Esophagus muscularis mucosa (tissue), 4 donors: ENCODE data around the gene COL4A6. TPM values are rescaled to one million over a fixed set of nuclear protein-coding genes. Genes with fewer than 3 reads are reported as not detected.
A peak's percentile ranks its signal among the peaks of the same experiment; 100 is the strongest.

ENCODE experiments used
- DNase-seq: peaks from one replicate; pipeline ENCODE4 v3.0.0-alpha.2; 2017; ENCODE audit errors: extremely low spot score
- H3K27ac ChIP-seq, 4 donors: fragments of 200-600 bp; sonication (generic); replicated peaks in 1 of 4; 1 replicate in 3 of 4; 2 replicates in 1 of 4; pipeline ENCODE4 v1.5.1; 2016 to 2019; ENCODE audit warnings: mild to moderate bottlenecking in 1 of 4
- H3K27me3 ChIP-seq, 4 donors: fragments of 200-600 bp; sonication (generic); one replicate each; pipeline versions ENCODE4 v1.5.1 to v1.6.0; 2016 to 2019
- H3K36me3 ChIP-seq, 4 donors: fragments of 200-600 bp; sonication (generic); one replicate each; pipeline ENCODE4 v1.5.1; 2016 to 2019
- H3K4me1 ChIP-seq, 4 donors: fragments of 200-600 bp; sonication (generic); one replicate each; pipeline ENCODE4 v1.5.1; 2016 to 2019
- H3K4me3 ChIP-seq, 4 donors: fragments of 200-600 bp; sonication (generic); 1 replicate in 2 of 4; 2 replicates in 2 of 4; pipeline ENCODE4 v1.5.1; 2016 to 2019; ENCODE audit warnings: mild to moderate bottlenecking in 4 of 4, moderate library complexity in 1 of 4
- H3K9me3 ChIP-seq, 4 donors: fragments of 200-600 bp; sonication (generic); 1 replicate in 3 of 4; 2 replicates in 1 of 4; pipeline ENCODE4 v1.5.1; 2016 to 2019
- CTCF ChIP-seq, 3 experiments: fragments of 200-600 bp in 2 of 3; fragments of 450-650 bp in 1 of 3; sonication (generic) in 2 of 3; IDR thresholded peaks; one replicate each; pipeline ENCODE4 v1.5.1; 2017 to 2019; ENCODE audit warnings: antibody characterized with exemption in 3 of 3, mild to moderate bottlenecking in 2 of 3, moderate library complexity in 1 of 3
- EP300 ChIP-seq: sonication (generic); formaldehyde crosslinking; IDR thresholded peaks from one replicate; pipeline ENCODE4 v1.6.1; 2017; ENCODE audit warnings: antibody characterized with exemption
- POLR2A ChIP-seq: fragments of 450-650 bp; IDR thresholded peaks from one replicate; pipeline ENCODE4 v1.6.1; 2017; ENCODE audit warnings: antibody characterized with exemption, moderate library complexity, mild to moderate bottlenecking, low read depth
- POLR2AphosphoS5 ChIP-seq, 2 donors: sonication (generic); formaldehyde crosslinking; IDR thresholded peaks; one replicate each; pipeline ENCODE4 v1.6.1; 2017; ENCODE audit warnings: antibody characterized with exemption in 2 of 2
- WGBS: methylation state at CpG from one replicate; pipeline ENCODE4 v1.1.5; 2018; 5-methylcytosine and 5-hydroxymethylcytosine counted together
- intact Hi-C: fragments of 100-400 bp; cut with DNase I; formaldehyde crosslinking; loops from one replicate; pipeline ENCODE4 v1.15.1; 2023
- total RNA-seq, 4 donors: library from RNA; depleted of rRNA; stranded (reverse); fragments of >200 nt; gene quantifications; one replicate each; pipeline versions ENCODE4 v1.1.0 to v1.2.1, GENCODE V29; 2016

The COL4A6 gene
- total RNA-seq, 4 donors from 2014 or later = 126 to 192 (median 164) TPM

- intact Hi-C loops = no loop called here
- 82% methylated on average over 9 of the region's 9 CpGs for WGBS
Observed at GRCh38 chrX:108168961-108169740, 269.1 kb downstream of the COL4A6 start.

GRCh38 chrX:108167211-108167872, 270.9 kb downstream of the COL4A6 start:
- Histone ChIP-seq H3K4me1 (no peaks in the 10 kb centered on the region), H3K27me3 (no peaks in the 10 kb centered on the region), H3K27ac (no peak overlapping the region), H3K9me3 (no peaks in the 10 kb centered on the region), H3K36me3 (peaks cover 0 to 25% (median 6%) of the 10 kb centered on the region in 4 donors), H3K4me3 (no peak overlapping the region)
- intact Hi-C loops = no loop called here
- no peak for TF ChIP-seq POLR2A
- TF ChIP-seq POLR2AphosphoS5 (IDR thresholded peaks at IDR 0.05) = no peak
- TF ChIP-seq EP300 = no peak
- no peak for TF ChIP-seq CTCF (IDR thresholded peaks at IDR 0.05)
- 70% methylated on average over 5 of the region's 5 CpGs for WGBS
- DNase-seq = no peak

More at GRCh38 chrX:108168961-108169740, 269.1 kb downstream of the COL4A6 start:
- no peak for DNase-seq
- no peaks in the 10 kb centered on the region for H3K9me3 ChIP-seq
- no peaks in the 10 kb centered on the region for H3K27me3 ChIP-seq
- no peak for TF ChIP-seq EP300
- TF ChIP-seq CTCF (IDR thresholded peaks at IDR 0.05) = no peak
- TF ChIP-seq POLR2A = no peak
- no peak for TF ChIP-seq POLR2AphosphoS5 (IDR thresholded peaks at IDR 0.05)
- H3K27ac ChIP-seq = no peak overlapping the region
- H3K4me3 ChIP-seq = no peak overlapping the region
- H3K36me3 ChIP-seq = peaks cover 0 to 39% (median 8%) of the 10 kb centered on the region in 4 donors
- no peaks in the 10 kb centered on the region for H3K4me1 ChIP-seq

- TF ChIP-seq POLR2AphosphoS5 (IDR thresholded peaks at IDR 0.05) (no peak), EP300 (no peak), POLR2A (no peak), CTCF (IDR thresholded peaks at IDR 0.05) (peak in 2 of 3 experiments; percentile 29 to 44)
- no peak for DNase-seq
- Histone ChIP-seq H3K9me3 (no peaks in the 10 kb centered on the region), H3K36me3 (peaks cover 0 to 14% (median 5%) of the 10 kb centered on the region in 4 donors), H3K4me1 (no peaks in the 10 kb centered on the region), H3K27ac (peak overlapping the region in 3 of 4 donors; percentile 18 to 45 (median 30)), H3K4me3 (no peak overlapping the region), H3K27me3 (no peaks in the 10 kb centered on the region)
- WGBS = 60% methylated on average over 5 of the region's 7 CpGs
- intact Hi-C loops = no loop called here
Observed at GRCh38 chrX:108165383-108166111, 272.7 kb downstream of the COL4A6 start.

GRCh38 chrX:108163333-108164082, 274.7 kb downstream of the COL4A6 start:
- no peak overlapping the region for H3K4me3 ChIP-seq
- TF ChIP-seq CTCF (IDR thresholded peaks at IDR 0.05) = no peak

More at GRCh38 chrX:108163333-108164082, 274.7 kb downstream of the COL4A6 start:
- H3K27ac ChIP-seq = no peak overlapping the region
- WGBS = 94% methylated on average over 7 of the region's 7 CpGs
- H3K27me3 ChIP-seq = no peaks in the 10 kb centered on the region
- DNase-seq = no peak
- peaks cover 0 to 22% (median 8%) of the 10 kb centered on the region in 4 donors for H3K36me3 ChIP-seq
- intact Hi-C loops = no loop called here
- H3K4me1 ChIP-seq = no peaks in the 10 kb centered on the region
- no peaks in the 10 kb centered on the region for H3K9me3 ChIP-seq
